CD4-positive, alpha-beta T cell treated with Interleukin-12 subunit alpha and Interleukin-12 subunit beta, for 1 hour (primary cell): ENCODE measurements around the gene IL6R.
"Not testable (repeated sequence)": the region's sequence is repeated elsewhere in the genome, so short reads cannot be mapped to it uniquely, and the experiment has no call there.

Source experiments
- DNase-seq: peaks from one replicate; pipeline ENCODE4 v3.0.0-alpha.2; 2020

The IL6R gene

GRCh38 chr1:154407198-154408091 is 2.3 kb downstream of the IL6R start:
- DNase-seq = peak; percentile 47

- DNase-seq = no peak
Measured at GRCh38 chr1:154408174-154408777, 3.1 kb downstream of the IL6R start.

- DNase-seq = peak; percentile 43
Measured at GRCh38 chr1:154410185-154410827, 5.2 kb downstream of the IL6R start.

GRCh38 chr1:154411525-154411924 is 6.4 kb downstream of the IL6R start:
- no peak for DNase-seq

GRCh38 chr1:154413177-154413783 is 8.1 kb downstream of the IL6R start:
- no peak for DNase-seq

- no peak for DNase-seq
Measured at GRCh38 chr1:154414606-154415005, 9.5 kb downstream of the IL6R start.

GRCh38 chr1:154416471-154417337 is 11.6 kb downstream of the IL6R start:
- DNase-seq = no peak

- no peak for DNase-seq
Measured at GRCh38 chr1:154417338-154417608, 12.1 kb downstream of the IL6R start.

- DNase-seq = peak; percentile 40
Measured at GRCh38 chr1:154418062-154418921, 13.1 kb downstream of the IL6R start.

GRCh38 chr1:154418923-154419619 is 13.9 kb downstream of the IL6R start:
- no peak for DNase-seq

- DNase-seq = peak; percentile 54
Measured at GRCh38 chr1:154419620-154420571, 14.8 kb downstream of the IL6R start.

- DNase-seq = no peak
Measured at GRCh38 chr1:154420961-154421924, 16.1 kb downstream of the IL6R start.

- not testable (repeated sequence) for DNase-seq
Measured at GRCh38 chr1:154422049-154422448, 16.9 kb downstream of the IL6R start.

- no peak for DNase-seq
Measured at GRCh38 chr1:154422521-154422920, 17.4 kb downstream of the IL6R start.

GRCh38 chr1:154423304-154423987 is 18.3 kb downstream of the IL6R start:
- DNase-seq = no peak

- no peak for DNase-seq
Measured at GRCh38 chr1:154423988-154424326, 18.8 kb downstream of the IL6R start.

- DNase-seq = no peak
Measured at GRCh38 chr1:154425172-154425571, 20.0 kb downstream of the IL6R start.
